OCI-LY1 (cell line): ENCODE data around the gene ATP5F1D.

Experiments
- H2AFZ ChIP-seq: fragments of 200-600 bp; sonication (generic), shearing (Covaris generic); 2 replicates; pipeline ENCODE4 v1.6.0; 2014; ENCODE audit warnings: antibody characterized with exemption, mild to moderate bottlenecking, low read length
- H3F3A ChIP-seq: fragments of 200-600 bp; sonication (generic), shearing (Covaris generic); 2 replicates; pipeline ENCODE4 v1.6.0; 2014; ENCODE audit warnings: mild to moderate bottlenecking, antibody characterized with exemption, low read length, moderate library complexity; ENCODE audit not compliant: insufficient read depth
- H3K27ac ChIP-seq: fragments of 200-600 bp; sonication (generic); 2 replicates; pipeline ENCODE4 v1.5.1; 2014; ENCODE audit warnings: low read length, mixed run types, mild to moderate bottlenecking, low read depth; ENCODE audit not compliant: poor library complexity, severe bottlenecking
- H3K27me3 ChIP-seq: fragments of 200-600 bp; sonication (generic); 2 replicates; pipeline ENCODE4 v1.6.0; 2014; ENCODE audit warnings: antibody characterized with exemption, mild to moderate bottlenecking, low read length, moderate library complexity; ENCODE audit not compliant: insufficient read depth
- H3K36me3 ChIP-seq: fragments of 200-600 bp; sonication (generic); 2 replicates; pipeline ENCODE4 v1.6.1; 2014; ENCODE audit warnings: mild to moderate bottlenecking, antibody characterized with exemption, low read length, moderate library complexity, mixed read lengths; ENCODE audit not compliant: insufficient read depth
- H3K4me1 ChIP-seq: fragments of 200-600 bp; sonication (generic); 2 replicates; pipeline ENCODE4 v1.5.1; 2014; ENCODE audit warnings: mild to moderate bottlenecking, low read length, moderate library complexity; ENCODE audit not compliant: insufficient read depth, severe bottlenecking
- H3K4me2 ChIP-seq: fragments of 200-600 bp; sonication (generic), shearing (Covaris generic); 2 replicates; pipeline ENCODE4 v1.6.1; 2014; ENCODE audit warnings: low read length
- H3K4me3 ChIP-seq: fragments of 200-600 bp; sonication (generic); 2 replicates; pipeline ENCODE4 v1.5.1; 2014; ENCODE audit warnings: low read length, low read depth, mild to moderate bottlenecking, mixed read lengths; ENCODE audit not compliant: poor library complexity, severe bottlenecking
- H3K79me2 ChIP-seq: fragments of 200-600 bp; shearing (Covaris generic); 2 replicates; pipeline ENCODE4 v1.6.1; 2016; ENCODE audit warnings: mixed run types, low read length, mixed read lengths; ENCODE audit not compliant: insufficient read depth
- H3K9ac ChIP-seq: fragments of 200-600 bp; sonication (generic), shearing (Covaris generic); 2 replicates; pipeline ENCODE4 v1.6.1; 2014; ENCODE audit warnings: mild to moderate bottlenecking, low read length, mixed read lengths
- H3K9me2 ChIP-seq: fragments of 200-600 bp; sonication (generic), shearing (Covaris generic); 2 replicates; pipeline ENCODE4 v1.6.1; 2014; ENCODE audit warnings: low read depth, mild to moderate bottlenecking, low read length, mixed read lengths
- H3K9me3 ChIP-seq: fragments of 200-600 bp; shearing (Covaris generic); 2 replicates; pipeline ENCODE4 v1.6.1; 2014; ENCODE audit warnings: low read length, mixed read lengths
- H4K20me1 ChIP-seq: fragments of 200-600 bp; sonication (generic), shearing (Covaris generic); 2 replicates; pipeline ENCODE4 v1.6.0; 2016; ENCODE audit warnings: mild to moderate bottlenecking, low read length; ENCODE audit not compliant: insufficient read depth
- CTCF ChIP-seq: fragments of 200-600 bp; sonication (generic), shearing (Covaris generic); IDR thresholded peaks from 2 replicates; pipeline ENCODE4 v1.5.1; 2017; ENCODE audit warnings: mild to moderate bottlenecking, antibody characterized with exemption, low read length, moderate library complexity, mixed read lengths
- EZH2 ChIP-seq: fragments of 200-600 bp; sonication (generic), shearing (Covaris generic); IDR thresholded peaks from 2 replicates; pipeline ENCODE4 v1.8.0; 2017; ENCODE audit warnings: borderline replicate concordance, mixed run types, mild to moderate bottlenecking, antibody characterized with exemption, low read length, moderate library complexity, mixed read lengths

Gene ATP5F1D

GRCh38 chr19:1291761-1292418, 50.3 kb downstream of the ATP5F1D start:
- Histone ChIP-seq H3K9me3 (no peaks in the 10 kb centered on the region), H3K27me3 (0 out of 2 replicates have a peak, but pooled peaks cover 17% of the 10 kb centered on the region), H3K79me2 (no peaks in the 10 kb centered on the region), H3K4me2 (no peak overlapping the region), H3K4me1 (peaks cover 3% of the 10 kb centered on the region), H3K27ac (no peak overlapping the region), H3K9me2 (no peaks in the 10 kb centered on the region), H4K20me1 (no peaks in the 10 kb centered on the region), H3K9ac (no peak overlapping the region), H3K4me3 (no peak overlapping the region), H3F3A (no peaks in the 10 kb centered on the region), H3K36me3 (no peaks in the 10 kb centered on the region), H2AFZ (no peak overlapping the region)
- TF ChIP-seq CTCF (no peak), EZH2 (no peak)

GRCh38 chr19:1292419-1293151, 51.0 kb downstream of the ATP5F1D start:
- H3K4me3 ChIP-seq, result no peak overlapping the region
- H3K4me1 ChIP-seq, result peaks cover 3% of the 10 kb centered on the region
- no peak overlapping the region for H3K4me2 ChIP-seq
- no peak overlapping the region for H3K9ac ChIP-seq
- H3K9me2 ChIP-seq, result no peaks in the 10 kb centered on the region
- no peaks in the 10 kb centered on the region for H3K79me2 ChIP-seq
- H3F3A ChIP-seq, result no peaks in the 10 kb centered on the region
- no peak for TF ChIP-seq CTCF
- no peak for TF ChIP-seq EZH2
- H3K36me3 ChIP-seq, result no peaks in the 10 kb centered on the region
- H2AFZ ChIP-seq, result no peak overlapping the region
- no peaks in the 10 kb centered on the region for H4K20me1 ChIP-seq
- no peaks in the 10 kb centered on the region for H3K9me3 ChIP-seq
- H3K27me3 ChIP-seq, result 0 out of 2 replicates have a peak, but pooled peaks cover 17% of the 10 kb centered on the region
- H3K27ac ChIP-seq, result no peak overlapping the region

DNA sequence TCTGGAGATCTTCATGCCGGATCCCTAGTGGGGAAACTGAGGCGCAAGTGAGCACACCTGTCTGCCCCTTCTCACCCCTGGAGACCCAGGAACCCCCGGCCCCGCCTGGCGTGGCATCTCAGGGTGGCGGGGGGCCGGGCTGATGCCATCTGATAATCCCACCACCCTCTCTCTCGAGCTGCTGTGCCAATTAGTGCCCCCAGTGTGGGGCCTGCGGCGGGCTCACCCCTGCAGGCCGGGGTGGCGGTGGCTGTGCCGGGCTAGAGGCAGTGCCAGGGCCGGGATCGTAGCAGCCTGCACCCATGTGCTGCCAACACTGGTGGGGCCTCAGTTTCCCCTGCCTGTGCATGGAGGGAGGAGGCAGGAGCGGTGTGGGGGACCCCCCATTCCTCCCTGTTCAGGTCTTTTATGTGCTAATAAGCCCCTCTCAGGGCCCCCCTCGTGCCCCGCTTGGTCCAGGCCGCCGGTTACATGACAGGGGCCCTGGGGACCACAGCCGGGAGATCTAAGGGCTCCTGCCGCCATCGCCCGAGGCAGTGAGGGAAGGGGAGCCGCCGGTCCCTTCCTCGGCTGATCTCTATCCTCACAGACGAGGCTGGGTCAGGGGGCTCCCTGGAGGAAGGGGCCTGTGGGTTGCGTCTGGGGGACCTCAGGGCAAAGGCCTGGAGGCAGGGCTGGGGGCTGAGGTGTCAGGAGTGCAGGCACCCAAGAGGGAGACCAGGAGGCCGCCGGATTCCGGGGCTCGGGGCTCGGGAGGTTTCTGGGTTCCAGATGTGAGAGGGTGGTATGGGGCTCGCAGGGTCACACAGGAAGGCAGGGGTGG, 52.4 kb downstream of the ATP5F1D start:
- no peak overlapping the region for H3K27ac ChIP-seq
- H3K4me3 ChIP-seq, result no peak overlapping the region
- H3K79me2 ChIP-seq, result no peaks in the 10 kb centered on the region
- no peaks in the 10 kb centered on the region for H4K20me1 ChIP-seq
- no peak overlapping the region for H3K4me2 ChIP-seq
- H3K27me3 ChIP-seq, result 0 out of 2 replicates have a peak, but pooled peaks cover 7% of the 10 kb centered on the region
- no peaks in the 10 kb centered on the region for H3K9me2 ChIP-seq
- no peaks in the 10 kb centered on the region for H3F3A ChIP-seq
- H3K9ac ChIP-seq, result no peak overlapping the region
- peaks cover 3% of the 10 kb centered on the region for H3K4me1 ChIP-seq
- no peaks in the 10 kb centered on the region for H3K36me3 ChIP-seq
- no peak overlapping the region for H2AFZ ChIP-seq
- H3K9me3 ChIP-seq, result no peaks in the 10 kb centered on the region
- TF ChIP-seq CTCF (no peak), EZH2 (no peak)
